ENCODE data around the gene RAB11FIP3.

DNA sequence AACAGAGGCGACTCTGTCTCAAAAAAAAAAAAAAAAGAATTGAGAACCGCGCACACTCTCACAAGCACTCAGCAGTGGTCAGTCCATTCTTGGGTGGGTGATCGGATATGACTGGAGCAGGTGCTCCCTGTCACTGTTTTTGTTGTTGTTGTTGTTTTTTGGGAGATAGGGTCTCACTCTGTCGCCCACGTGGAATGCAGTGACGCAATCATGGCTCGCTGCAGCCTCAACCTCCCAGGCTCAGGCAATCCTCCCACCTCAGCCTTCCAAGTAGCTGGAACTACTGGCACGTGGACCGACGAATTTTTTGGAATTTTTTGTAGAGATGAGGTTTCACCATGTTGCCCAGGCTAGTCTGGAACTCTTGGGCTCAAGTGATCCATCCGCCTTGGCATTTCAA is 30.0 kb downstream of the RAB11FIP3 start:
- TF ChIP-seq, protein P1, sequence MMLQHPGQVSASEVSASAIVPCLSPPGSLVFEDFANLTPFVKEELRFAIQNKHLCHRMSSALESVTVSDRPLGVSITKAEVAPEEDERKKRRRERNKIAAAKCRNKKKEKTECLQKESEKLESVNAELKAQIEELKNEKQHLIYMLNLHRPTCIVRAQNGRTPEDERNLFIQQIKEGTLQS (IDR thresholded peaks at IDR 0.05), result no peak
- TF ChIP-seq RAD21 (IDR thresholded peaks at IDR 0.05; ENCODE audit: low read depth) (no peak), POLR2A (IDR thresholded peaks at IDR 0.05; ENCODE audit: borderline replicate concordance, extremely low read depth, insufficient read depth, insufficient read length) (no peak)
- TF ChIP-seq, protein P2, sequence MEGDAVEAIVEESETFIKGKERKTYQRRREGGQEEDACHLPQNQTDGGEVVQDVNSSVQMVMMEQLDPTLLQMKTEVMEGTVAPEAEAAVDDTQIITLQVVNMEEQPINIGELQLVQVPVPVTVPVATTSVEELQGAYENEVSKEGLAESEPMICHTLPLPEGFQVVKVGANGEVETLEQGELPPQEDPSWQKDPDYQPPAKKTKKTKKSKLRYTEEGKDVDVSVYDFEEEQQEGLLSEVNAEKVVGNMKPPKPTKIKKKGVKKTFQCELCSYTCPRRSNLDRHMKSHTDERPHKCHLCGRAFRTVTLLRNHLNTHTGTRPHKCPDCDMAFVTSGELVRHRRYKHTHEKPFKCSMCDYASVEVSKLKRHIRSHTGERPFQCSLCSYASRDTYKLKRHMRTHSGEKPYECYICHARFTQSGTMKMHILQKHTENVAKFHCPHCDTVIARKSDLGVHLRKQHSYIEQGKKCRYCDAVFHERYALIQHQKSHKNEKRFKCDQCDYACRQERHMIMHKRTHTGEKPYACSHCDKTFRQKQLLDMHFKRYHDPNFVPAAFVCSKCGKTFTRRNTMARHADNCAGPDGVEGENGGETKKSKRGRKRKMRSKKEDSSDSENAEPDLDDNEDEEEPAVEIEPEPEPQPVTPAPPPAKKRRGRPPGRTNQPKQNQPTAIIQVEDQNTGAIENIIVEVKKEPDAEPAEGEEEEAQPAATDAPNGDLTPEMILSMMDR (IDR thresholded peaks at IDR 0.05 in 2 of 3, conservative IDR thresholded peaks at IDR 0.05 in 1 of 3; ENCODE audit: borderline replicate concordance in 1 of 3, insufficient read depth in 1 of 3, low read depth in 2 of 3, low read length in 2 of 3), result no peak
